Peyer's patch (tissue), 4 donors: ENCODE data around the gene UPK2.

Source experiments
- POLR2A ChIP-seq, 2 donors: fragments of 450-650 bp; IDR thresholded peaks; one replicate each; pipeline ENCODE4 v1.5.1; 2017; ENCODE audit warnings: antibody characterized with exemption in 2 of 2, mild to moderate bottlenecking in 2 of 2, moderate library complexity in 2 of 2
- TF ChIP-seq, protein P1 (sequence below), 6 experiments: fragments of 450-650 bp in 4 of 6; fragments of 200-600 bp in 2 of 6; sonication (generic) in 1 of 6; IDR thresholded peaks; one replicate each; pipeline ENCODE4 v1.5.1; 2017 to 2019; ENCODE audit warnings: antibody characterized with exemption in 6 of 6, mild to moderate bottlenecking in 3 of 6, moderate library complexity in 1 of 6

DNA sequence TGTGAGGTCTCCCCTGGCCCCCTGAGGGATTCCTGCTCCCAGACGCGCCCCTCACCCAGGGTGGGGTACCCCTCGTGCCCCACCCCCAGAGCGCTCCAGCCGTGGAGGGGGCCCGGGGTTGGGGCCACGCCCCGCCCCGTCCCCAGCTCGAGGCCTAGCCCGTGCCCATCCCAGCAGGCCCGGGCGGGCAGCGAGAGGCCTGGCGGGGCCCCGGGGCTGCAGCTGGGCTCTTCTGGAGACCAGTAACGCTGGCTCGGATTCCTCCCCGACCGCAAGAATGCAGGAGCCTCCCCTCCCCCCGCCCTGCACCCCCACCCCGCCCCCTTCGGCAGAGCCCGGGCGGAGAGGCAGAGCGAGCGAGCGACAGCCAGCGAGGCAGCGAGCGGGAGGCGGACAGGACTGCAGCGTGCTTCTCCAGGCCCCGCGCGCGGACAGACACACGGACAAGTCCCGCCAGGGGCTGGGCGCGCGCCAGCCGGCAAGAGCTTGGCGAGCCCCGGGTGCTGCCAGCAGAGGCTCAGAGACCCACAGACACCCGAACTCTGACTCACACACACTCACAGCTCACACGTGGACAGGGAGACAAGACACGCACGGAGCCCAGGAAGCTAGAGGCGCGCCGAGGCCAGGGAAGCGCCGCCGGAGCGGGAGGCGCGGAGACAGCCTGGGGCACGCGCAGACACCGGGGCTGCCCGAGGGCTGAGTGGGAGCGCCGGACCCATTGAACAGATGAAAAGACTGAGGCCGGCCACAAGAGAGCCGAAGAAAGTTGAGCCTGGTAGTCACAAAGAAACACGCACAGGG lies 45.6 kb upstream of the UPK2 start:
- TF ChIP-seq, protein P1, sequence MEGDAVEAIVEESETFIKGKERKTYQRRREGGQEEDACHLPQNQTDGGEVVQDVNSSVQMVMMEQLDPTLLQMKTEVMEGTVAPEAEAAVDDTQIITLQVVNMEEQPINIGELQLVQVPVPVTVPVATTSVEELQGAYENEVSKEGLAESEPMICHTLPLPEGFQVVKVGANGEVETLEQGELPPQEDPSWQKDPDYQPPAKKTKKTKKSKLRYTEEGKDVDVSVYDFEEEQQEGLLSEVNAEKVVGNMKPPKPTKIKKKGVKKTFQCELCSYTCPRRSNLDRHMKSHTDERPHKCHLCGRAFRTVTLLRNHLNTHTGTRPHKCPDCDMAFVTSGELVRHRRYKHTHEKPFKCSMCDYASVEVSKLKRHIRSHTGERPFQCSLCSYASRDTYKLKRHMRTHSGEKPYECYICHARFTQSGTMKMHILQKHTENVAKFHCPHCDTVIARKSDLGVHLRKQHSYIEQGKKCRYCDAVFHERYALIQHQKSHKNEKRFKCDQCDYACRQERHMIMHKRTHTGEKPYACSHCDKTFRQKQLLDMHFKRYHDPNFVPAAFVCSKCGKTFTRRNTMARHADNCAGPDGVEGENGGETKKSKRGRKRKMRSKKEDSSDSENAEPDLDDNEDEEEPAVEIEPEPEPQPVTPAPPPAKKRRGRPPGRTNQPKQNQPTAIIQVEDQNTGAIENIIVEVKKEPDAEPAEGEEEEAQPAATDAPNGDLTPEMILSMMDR (IDR thresholded peaks at IDR 0.05), result peak in 1 of 6 experiments; percentile 17
- peak in 1 of 2 donors; percentile 44 for TF ChIP-seq POLR2A (IDR thresholded peaks at IDR 0.05)
